ENCODE data around the gene PFDN6. TPM values are rescaled to one million over a fixed set of nuclear protein-coding genes. Genes with fewer than 3 reads are reported as not detected.

The PFDN6 gene
- total and polyA plus RNA-seq, 9 of the 15 experiments (the other 6 are each of a cell fraction or from before 2014, with no cell fraction given): 6.8 to 475 (median 216) TPM

GRCh38 chr6:33298773-33299236 is 9.4 kb downstream of the PFDN6 start, which contains the start of gene RGL2 (continued):
- TF ChIP-seq, protein P1, sequence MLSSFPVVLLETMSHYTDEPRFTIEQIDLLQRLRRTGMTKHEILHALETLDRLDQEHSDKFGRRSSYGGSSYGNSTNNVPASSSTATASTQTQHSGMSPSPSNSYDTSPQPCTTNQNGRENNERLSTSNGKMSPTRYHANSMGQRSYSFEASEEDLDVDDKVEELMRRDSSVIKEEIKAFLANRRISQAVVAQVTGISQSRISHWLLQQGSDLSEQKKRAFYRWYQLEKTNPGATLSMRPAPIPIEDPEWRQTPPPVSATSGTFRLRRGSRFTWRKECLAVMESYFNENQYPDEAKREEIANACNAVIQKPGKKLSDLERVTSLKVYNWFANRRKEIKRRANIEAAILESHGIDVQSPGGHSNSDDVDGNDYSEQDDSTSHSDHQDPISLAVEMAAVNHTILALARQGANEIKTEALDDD (IDR thresholded peaks at IDR 0.05): 0 out of 2 replicates have a peak, but pooled peaks have one; percentile 3
- TF ChIP-seq SIX5 (IDR thresholded peaks at IDR 0.05; ENCODE audit: borderline replicate concordance in 1 of 2, insufficient read depth in 1 of 2, low read depth in 1 of 2, low read length in 2 of 2) (no peak), ZBTB26 (CRISPR knock-in tag; IDR thresholded peaks at IDR 0.05) (peak; percentile 86), ZFP36 (IDR thresholded peaks at IDR 0.05; ENCODE audit: low read depth, low read length, partially characterized antibody) (no peak), SMAD4 (CRISPR knock-in tag; conservative IDR thresholded peaks at IDR 0.05) (no peak), EHMT2 (IDR thresholded peaks at IDR 0.05) (no peak), ZNF695 (CRISPR knock-in tag; IDR thresholded peaks at IDR 0.05) (no peak), ZNF124 (CRISPR knock-in tag; IDR thresholded peaks at IDR 0.05) (no peak), FUS (optimal IDR thresholded peaks at IDR 0.05; ENCODE audit: low read depth, low read length) (no peak), POLR2A (conservative IDR thresholded peaks at IDR 0.05) (no peak), SMARCA5 (IDR thresholded peaks at IDR 0.05) (peak; percentile 38; the same call in 1 of the 2 replicates), THRB (CRISPR knock-in tag; conservative IDR thresholded peaks at IDR 0.05) (peak; percentile 68), RBM25 (IDR thresholded peaks at IDR 0.05; ENCODE audit: low read depth, low read length, severe bottlenecking) (no peak), ZNF217 (CRISPR knock-in tag; IDR thresholded peaks at IDR 0.05) (no peak), FOSL1 (tag; conservative IDR thresholded peaks at IDR 0.05) (no peak), DDX20 (tag; IDR thresholded peaks at IDR 0.05; ENCODE audit: low read depth) (no peak), TFAM (CRISPR knock-in tag; conservative IDR thresholded peaks at IDR 0.05) (no peak), ZNF740 (CRISPR knock-in tag; IDR thresholded peaks at IDR 0.05) (peak; percentile 90), ZNF740 (tag; IDR thresholded peaks at IDR 0.05) (peak in 1 of 2 experiments; percentile 73; a peak in 2 of 4 replicates), CBX5 (IDR thresholded peaks at IDR 0.05; ENCODE audit: borderline replicate concordance, low read depth) (no peak)
- TF ChIP-seq, protein P2, sequence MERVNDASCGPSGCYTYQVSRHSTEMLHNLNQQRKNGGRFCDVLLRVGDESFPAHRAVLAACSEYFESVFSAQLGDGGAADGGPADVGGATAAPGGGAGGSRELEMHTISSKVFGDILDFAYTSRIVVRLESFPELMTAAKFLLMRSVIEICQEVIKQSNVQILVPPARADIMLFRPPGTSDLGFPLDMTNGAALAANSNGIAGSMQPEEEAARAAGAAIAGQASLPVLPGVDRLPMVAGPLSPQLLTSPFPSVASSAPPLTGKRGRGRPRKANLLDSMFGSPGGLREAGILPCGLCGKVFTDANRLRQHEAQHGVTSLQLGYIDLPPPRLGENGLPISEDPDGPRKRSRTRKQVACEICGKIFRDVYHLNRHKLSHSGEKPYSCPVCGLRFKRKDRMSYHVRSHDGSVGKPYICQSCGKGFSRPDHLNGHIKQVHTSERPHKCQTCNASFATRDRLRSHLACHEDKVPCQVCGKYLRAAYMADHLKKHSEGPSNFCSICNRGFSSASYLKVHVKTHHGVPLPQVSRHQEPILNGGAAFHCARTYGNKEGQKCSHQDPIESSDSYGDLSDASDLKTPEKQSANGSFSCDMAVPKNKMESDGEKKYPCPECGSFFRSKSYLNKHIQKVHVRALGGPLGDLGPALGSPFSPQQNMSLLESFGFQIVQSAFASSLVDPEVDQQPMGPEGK (CRISPR knock-in tag; IDR thresholded peaks at IDR 0.05; ENCODE audit: borderline replicate concordance): peak; percentile 74; the same call in 1 of the 2 replicates
- TF ChIP-seq, protein P3, sequence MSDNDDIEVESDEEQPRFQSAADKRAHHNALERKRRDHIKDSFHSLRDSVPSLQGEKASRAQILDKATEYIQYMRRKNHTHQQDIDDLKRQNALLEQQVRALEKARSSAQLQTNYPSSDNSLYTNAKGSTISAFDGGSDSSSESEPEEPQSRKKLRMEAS (CRISPR knock-in tag; IDR thresholded peaks at IDR 0.05): peak; percentile 35; the same call in 1 of the 2 replicates

Measured in K562 (cell line).